SK-N-SH (cell line): Measurements from ENCODE around the gene RAD51B.

ENCODE experiments used
- FOXM1 ChIP-seq: IDR thresholded peaks from 2 replicates; pipeline ENCODE4 v1.4.0; 2012; ENCODE audit warnings: low read depth, mild to moderate bottlenecking
- POLR2AphosphoS5 ChIP-seq: IDR thresholded peaks from 2 replicates; pipeline ENCODE4 v1.6.1; 2012; ENCODE audit warnings: low read depth, low read length
- RAD21 ChIP-seq: IDR thresholded peaks from 2 replicates; pipeline ENCODE4 v1.6.1; 2012; ENCODE audit warnings: mild to moderate bottlenecking, low read length
- TF ChIP-seq, protein P1 (sequence below): IDR thresholded peaks from 2 replicates; pipeline ENCODE4 v1.4.0; 2012; ENCODE audit warnings: low read depth, borderline replicate concordance

DNA sequence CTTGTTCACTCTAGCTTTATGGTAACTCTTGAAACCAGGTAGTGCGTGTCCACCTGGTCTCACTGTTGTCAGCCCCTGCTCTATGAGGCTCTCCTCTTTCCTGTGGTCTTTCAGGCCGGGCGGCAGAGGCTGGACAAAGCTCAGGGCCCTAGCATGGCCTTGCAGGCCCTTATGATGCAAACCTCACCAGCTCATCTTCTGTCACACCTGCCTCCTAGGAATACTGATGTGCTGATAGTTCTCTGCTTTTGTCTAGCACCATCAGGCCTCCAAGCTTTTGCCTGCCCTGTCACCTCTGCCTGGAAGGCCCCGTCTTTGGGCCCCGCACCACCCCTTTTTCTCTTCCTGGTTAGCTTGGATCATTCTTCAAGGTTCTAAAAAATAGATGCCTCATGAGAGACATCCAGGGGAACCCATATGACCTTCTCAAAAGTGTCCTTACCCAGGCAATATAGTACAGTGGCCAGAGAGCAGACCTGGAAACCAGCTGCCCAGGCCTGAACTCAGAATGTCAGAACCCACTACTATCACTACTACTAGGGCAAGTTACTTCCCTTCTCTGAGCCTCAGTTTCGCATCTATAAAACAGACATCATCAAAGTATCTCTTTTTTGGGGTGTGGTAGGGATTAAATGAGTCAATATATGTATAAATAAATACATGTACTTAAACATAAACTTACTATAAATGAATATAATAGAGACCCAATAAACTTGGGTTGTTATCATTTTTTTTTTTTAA, 881.6 kb downstream of the RAD51B start:
- TF ChIP-seq RAD21 (no peak), FOXM1 (no peak), POLR2AphosphoS5 (no peak)
- TF ChIP-seq, protein P1, sequence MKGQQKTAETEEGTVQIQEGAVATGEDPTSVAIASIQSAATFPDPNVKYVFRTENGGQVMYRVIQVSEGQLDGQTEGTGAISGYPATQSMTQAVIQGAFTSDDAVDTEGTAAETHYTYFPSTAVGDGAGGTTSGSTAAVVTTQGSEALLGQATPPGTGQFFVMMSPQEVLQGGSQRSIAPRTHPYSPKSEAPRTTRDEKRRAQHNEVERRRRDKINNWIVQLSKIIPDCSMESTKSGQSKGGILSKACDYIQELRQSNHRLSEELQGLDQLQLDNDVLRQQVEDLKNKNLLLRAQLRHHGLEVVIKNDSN = no peak
